Measurements from ENCODE around the gene SDF4.
"Not testable (repeated sequence)": the region's sequence is repeated elsewhere in the genome, so short reads cannot be mapped to it uniquely, and the experiment has no call there.

SDF4 gene

DNA sequence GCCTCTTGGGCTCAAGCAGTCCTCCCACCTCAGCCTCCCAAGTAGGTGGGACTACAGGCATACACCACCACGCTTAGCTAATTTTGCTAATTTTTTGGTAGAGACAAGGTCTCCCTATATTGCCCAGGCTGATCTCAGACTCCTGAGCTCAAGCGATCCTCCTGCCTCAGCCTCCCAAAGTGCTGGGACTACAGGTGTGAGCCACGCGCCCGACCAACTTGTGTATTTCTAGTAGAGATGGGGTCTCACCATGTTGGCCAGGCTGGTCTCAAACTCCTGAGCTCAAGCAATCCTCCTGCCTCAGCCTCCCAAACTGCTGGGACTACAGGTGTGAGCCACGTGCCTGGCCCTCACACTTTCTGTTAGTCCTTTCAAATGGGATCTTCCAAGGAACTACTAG lies 36.1 kb downstream of the SDF4 start:
- not testable (repeated sequence) for H3K9ac ChIP-seq (ENCODE audit: low read depth, low read length); H3K36me3 ChIP-seq (ENCODE audit: control insufficient read depth, insufficient read depth, low read length); H3K27me3 ChIP-seq (ENCODE audit: control insufficient read depth, insufficient read depth, low read length); H3K4me1 ChIP-seq (ENCODE audit: control insufficient read depth, insufficient read depth, low read length); H3K4me3 ChIP-seq (ENCODE audit: low read depth, low read length); H3K9me3 ChIP-seq (ENCODE audit: control insufficient read depth, insufficient read depth, low read length)

DNA sequence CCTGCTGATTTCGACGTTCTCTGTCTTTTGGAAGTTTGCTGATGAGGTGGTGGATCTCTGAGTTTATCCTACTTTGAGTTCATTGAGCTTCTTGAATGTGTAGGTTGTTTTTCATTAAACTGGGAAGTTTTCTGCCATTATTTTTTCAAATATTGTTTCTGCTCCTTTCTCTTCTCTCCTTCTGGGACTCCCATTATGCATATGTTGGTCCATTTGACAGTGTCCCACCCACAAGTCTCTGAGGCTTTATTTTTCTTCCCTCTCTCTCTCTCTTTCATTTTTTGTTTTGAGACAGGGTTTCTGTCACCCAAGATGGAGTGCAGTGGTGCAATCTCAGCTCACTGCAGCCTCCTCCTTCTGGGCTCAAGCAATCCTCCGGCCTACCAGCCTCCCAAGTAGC lies 37.1 kb downstream of the SDF4 start:
- H3K9me3 ChIP-seq (ENCODE audit: control insufficient read depth, insufficient read depth, low read length), result peaks cover 5% of the 10 kb centered on the region
- H3K4me3 ChIP-seq (ENCODE audit: low read depth, low read length), result no peak overlapping the region
- H3K27me3 ChIP-seq (ENCODE audit: control insufficient read depth, insufficient read depth, low read length), result no peaks in the 10 kb centered on the region
- no peaks in the 10 kb centered on the region for H3K4me1 ChIP-seq (ENCODE audit: control insufficient read depth, insufficient read depth, low read length)
- H3K36me3 ChIP-seq (ENCODE audit: control insufficient read depth, insufficient read depth, low read length), result no peaks in the 10 kb centered on the region
- H3K9ac ChIP-seq (ENCODE audit: low read depth, low read length), result no peak overlapping the region

DNA sequence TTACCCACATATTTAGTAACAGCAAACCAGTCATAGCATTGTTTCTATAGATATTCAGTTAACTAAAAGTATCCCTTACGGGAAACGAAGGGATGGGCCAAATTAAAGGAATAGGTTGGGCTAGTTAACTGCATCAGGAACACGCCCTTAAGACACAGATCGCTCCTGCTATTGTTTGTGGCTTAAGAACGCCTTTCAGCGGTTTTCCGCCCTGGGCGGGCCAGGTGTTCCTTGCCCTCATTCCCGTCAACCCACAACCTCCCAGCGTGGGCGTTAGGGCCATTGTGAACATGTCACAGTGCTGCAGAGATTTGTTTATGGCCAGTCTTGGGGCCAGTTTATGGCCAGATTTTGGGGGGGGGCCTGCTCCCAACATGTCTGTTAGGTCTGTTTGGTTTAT lies 40.1 kb downstream of the SDF4 start:
- no peak overlapping the region for H3K9ac ChIP-seq (ENCODE audit: low read depth, low read length)
- no peaks in the 10 kb centered on the region for H3K36me3 ChIP-seq (ENCODE audit: control insufficient read depth, insufficient read depth, low read length)
- no peak overlapping the region for H3K4me3 ChIP-seq (ENCODE audit: low read depth, low read length)
- H3K27me3 ChIP-seq (ENCODE audit: control insufficient read depth, insufficient read depth, low read length), result no peaks in the 10 kb centered on the region
- H3K4me1 ChIP-seq (ENCODE audit: control insufficient read depth, insufficient read depth, low read length), result no peaks in the 10 kb centered on the region
- H3K9me3 ChIP-seq (ENCODE audit: control insufficient read depth, insufficient read depth, low read length), result peaks cover 5% of the 10 kb centered on the region

DNA sequence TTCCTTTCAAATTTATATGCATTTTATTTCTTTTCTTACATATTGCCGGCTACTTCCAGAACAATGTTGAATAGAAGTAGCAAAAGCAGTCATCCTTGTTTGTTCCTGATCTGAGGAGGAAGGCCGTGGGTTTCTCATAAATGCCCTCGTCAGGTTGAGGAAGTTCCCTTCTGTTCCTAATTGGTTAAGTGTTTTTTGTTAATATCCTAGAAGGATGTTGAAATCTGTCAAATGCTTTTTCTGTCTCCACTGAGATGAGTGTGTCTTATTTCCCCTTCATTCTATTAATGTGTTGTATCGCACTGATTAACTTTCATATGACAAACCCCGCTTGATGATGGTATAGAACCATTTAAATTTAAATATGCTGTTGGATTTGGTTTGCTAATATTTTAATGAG lies 42.7 kb downstream of the SDF4 start:
- no peak overlapping the region for H3K9ac ChIP-seq (ENCODE audit: low read depth, low read length)
- H3K27me3 ChIP-seq (ENCODE audit: control insufficient read depth, insufficient read depth, low read length), result no peaks in the 10 kb centered on the region
- H3K36me3 ChIP-seq (ENCODE audit: control insufficient read depth, insufficient read depth, low read length), result no peaks in the 10 kb centered on the region
- H3K4me3 ChIP-seq (ENCODE audit: low read depth, low read length), result no peak overlapping the region
- peaks cover 5% of the 10 kb centered on the region for H3K9me3 ChIP-seq (ENCODE audit: control insufficient read depth, insufficient read depth, low read length)
- no peaks in the 10 kb centered on the region for H3K4me1 ChIP-seq (ENCODE audit: control insufficient read depth, insufficient read depth, low read length)

DNA sequence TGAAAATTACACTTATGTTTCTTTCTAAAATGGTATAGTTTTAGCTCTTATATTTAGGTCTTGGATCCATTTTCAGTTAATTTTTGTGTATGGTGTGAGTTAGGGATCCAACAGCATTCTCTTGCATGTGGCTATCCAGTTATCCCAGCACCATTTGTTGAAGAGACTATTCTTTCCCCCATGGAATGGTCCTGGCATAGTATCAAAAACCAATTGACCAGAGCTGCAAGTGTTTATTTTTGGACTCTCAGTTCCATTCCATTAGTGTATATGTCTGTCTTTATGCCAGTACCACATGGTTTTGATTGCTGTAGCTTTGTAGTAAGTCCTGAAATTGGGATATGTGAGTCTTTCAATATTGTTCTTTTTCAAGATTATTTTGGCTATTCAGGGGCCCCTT lies 43.9 kb downstream of the SDF4 start:
- H3K4me1 ChIP-seq (ENCODE audit: control insufficient read depth, insufficient read depth, low read length), result no peaks in the 10 kb centered on the region
- H3K4me3 ChIP-seq (ENCODE audit: low read depth, low read length), result no peak overlapping the region
- no peaks in the 10 kb centered on the region for H3K27me3 ChIP-seq (ENCODE audit: control insufficient read depth, insufficient read depth, low read length)

DNA sequence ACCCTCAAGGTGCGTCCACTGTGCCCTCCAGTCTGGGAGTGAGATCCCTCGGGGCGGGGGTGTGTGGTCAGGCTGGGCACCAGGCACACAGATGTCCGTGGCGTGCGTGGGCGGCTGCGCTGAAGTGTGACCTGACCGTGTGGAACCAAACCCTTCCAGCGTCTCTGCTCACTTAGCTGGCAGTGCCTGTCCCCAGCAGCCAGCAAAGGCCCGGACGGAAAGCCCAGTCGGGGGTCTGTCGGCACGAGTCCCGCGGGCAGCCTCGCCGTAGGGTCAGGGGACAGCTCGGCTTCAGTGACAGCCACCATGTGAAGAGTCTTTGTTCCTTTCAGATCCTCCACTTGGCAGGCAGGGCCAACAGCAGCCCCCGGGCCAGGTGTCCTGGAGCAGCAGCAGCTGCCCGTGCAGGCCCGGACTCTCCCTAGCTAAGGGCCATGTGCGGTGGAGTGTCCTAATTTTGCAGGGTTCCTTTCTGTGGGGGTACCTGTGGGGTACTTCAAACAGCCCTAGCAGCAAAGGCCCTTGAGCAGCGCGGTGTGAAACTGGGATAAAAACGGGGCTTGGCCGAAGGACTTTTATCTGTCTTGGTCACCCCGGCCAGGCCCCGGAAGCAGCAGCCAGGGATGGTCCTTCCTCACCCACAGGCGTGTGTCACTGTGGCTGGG lies 46.6 kb downstream of the SDF4 start:
- Histone ChIP-seq H3K4me3 (ENCODE audit: low read depth, low read length) (no peak overlapping the region), H3K36me3 (ENCODE audit: control insufficient read depth, insufficient read depth, low read length) (no peaks in the 10 kb centered on the region), H3K9me3 (ENCODE audit: control insufficient read depth, insufficient read depth, low read length) (no peaks in the 10 kb centered on the region), H3K9ac (ENCODE audit: low read depth, low read length) (no peak overlapping the region), H3K4me1 (ENCODE audit: control insufficient read depth, insufficient read depth, low read length) (no peaks in the 10 kb centered on the region), H3K27me3 (ENCODE audit: control insufficient read depth, insufficient read depth, low read length) (no peaks in the 10 kb centered on the region)

More for the DNA sequence above, 43.9 kb downstream of the SDF4 start:
- Histone ChIP-seq H3K9ac (ENCODE audit: low read depth, low read length) (no peak overlapping the region), H3K9me3 (ENCODE audit: control insufficient read depth, insufficient read depth, low read length) (peaks cover 5% of the 10 kb centered on the region), H3K36me3 (ENCODE audit: control insufficient read depth, insufficient read depth, low read length) (no peaks in the 10 kb centered on the region)

DNA sequence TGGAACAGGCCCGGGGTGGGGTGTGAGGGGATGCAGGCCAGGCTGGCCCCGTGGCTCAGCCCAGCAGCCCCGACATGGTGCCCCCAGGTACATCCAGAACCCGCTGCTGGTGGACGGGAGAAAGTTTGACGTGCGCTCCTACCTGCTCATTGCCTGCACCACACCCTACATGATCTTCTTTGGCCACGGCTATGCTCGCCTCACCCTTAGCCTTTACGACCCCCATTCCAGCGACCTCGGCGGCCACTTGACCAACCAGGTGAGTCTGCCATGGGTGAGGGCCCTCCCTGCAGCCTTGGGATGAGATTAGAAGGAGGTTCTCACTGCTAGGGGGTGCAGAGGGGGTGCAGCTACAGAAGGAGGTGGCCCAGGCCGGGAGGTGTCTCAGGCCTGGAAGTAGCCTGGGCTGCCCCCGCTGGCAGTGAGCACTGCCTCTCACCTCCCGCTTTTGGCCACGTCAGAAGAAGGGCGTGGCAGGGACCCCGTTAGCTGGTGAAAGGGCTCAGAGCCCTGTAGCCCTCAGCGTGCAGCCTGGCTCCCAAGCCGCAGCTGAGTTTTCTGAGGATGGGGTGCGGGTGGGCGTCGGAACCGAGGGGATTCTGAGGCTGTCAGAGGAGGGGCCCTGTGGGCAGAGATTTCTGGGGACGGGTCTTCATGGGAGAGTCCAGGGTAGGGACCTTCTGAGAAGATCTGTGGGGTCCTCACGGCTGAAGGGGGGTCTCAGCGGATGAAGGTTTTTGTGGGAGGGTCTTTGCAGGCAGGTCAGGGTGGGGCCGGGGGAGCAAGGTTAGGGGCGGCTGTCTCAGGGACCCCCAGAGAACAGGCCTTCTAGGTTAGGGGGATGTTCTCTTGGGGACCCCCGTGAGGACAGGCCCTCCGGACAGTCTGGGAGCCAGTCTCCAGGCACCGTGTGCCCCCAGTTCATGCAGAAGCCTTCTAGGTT lies 47.7 kb downstream of the SDF4 start:
- no peaks in the 10 kb centered on the region for H3K36me3 ChIP-seq (ENCODE audit: control insufficient read depth, insufficient read depth, low read length)
- H3K27me3 ChIP-seq (ENCODE audit: control insufficient read depth, insufficient read depth, low read length), result no peaks in the 10 kb centered on the region
- H3K9ac ChIP-seq (ENCODE audit: low read depth, low read length), result no peak overlapping the region
- no peak overlapping the region for H3K4me3 ChIP-seq (ENCODE audit: low read depth, low read length)
- H3K9me3 ChIP-seq (ENCODE audit: control insufficient read depth, insufficient read depth, low read length), result no peaks in the 10 kb centered on the region
- no peaks in the 10 kb centered on the region for H3K4me1 ChIP-seq (ENCODE audit: control insufficient read depth, insufficient read depth, low read length)

DNA sequence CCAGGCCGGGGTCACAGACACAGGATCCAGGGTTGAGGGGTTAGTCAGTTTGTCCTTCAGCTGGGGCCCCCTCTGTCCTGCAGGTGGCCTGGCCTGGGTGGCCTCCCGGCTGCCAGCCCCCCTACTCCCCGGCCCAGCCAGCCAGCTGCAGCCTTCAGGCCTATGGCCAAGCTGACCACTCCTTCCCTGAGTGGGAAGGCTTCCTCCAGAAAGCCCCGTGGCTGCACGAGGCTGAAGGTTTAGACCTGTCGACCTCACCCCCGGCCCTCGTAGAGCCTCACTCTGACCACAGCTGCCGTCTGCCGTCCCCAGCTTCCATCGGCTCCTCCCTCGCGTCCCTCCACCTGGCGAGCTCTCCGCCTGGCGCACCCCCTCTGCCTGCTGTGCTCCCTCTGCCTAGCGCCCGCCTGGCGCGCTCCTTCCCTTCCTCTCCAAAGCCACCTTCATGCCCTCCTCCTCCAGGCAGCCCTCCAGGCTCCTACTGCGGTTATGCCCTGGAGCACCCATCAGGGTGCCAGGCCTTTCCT lies 48.5 kb downstream of the SDF4 start:
- Histone ChIP-seq H3K9ac (ENCODE audit: low read depth, low read length) (no peak overlapping the region), H3K4me1 (ENCODE audit: control insufficient read depth, insufficient read depth, low read length) (no peaks in the 10 kb centered on the region), H3K4me3 (ENCODE audit: low read depth, low read length) (no peak overlapping the region), H3K36me3 (ENCODE audit: control insufficient read depth, insufficient read depth, low read length) (no peaks in the 10 kb centered on the region), H3K9me3 (ENCODE audit: control insufficient read depth, insufficient read depth, low read length) (no peaks in the 10 kb centered on the region), H3K27me3 (ENCODE audit: control insufficient read depth, insufficient read depth, low read length) (no peaks in the 10 kb centered on the region)

DNA sequence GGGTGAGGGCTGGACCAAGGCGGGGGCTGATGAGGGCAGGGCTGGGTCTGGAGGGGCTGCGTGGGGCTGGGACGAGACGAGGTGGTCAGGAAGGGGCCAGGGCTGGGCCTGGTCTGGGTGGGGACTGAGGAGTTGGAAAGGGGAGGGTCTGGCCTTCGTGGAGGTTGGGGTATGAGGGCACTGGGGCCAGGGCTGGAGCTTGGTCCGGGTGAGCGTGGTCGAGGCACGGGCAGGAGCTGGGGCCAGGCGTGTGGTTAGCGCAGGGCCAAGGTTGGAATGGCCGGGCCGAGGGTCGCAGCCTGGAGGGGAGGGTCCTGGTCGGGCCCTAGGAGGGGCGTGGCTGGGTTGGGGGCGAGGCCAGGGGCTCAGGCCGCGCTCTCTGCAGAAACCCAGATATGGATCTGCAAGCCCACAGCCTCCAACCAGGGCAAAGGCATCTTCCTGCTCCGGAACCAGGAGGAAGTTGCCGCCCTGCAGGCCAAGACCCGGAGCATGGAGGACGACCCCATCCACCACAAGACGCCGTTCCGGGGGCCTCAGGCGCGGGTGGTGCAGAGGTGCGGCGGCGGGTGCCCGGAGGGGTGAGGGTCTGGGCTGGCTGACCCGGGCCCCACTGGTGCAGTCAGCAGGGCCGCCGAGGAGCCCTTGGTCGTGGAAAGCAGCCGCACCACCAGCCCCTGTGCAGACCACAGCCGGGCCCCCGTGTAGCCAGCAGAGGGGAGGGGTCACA lies 49.1 kb downstream of the SDF4 start:
- Histone ChIP-seq H3K4me3 (ENCODE audit: low read depth, low read length) (no peak overlapping the region), H3K9ac (ENCODE audit: low read depth, low read length) (no peak overlapping the region), H3K4me1 (ENCODE audit: control insufficient read depth, insufficient read depth, low read length) (no peaks in the 10 kb centered on the region), H3K27me3 (ENCODE audit: control insufficient read depth, insufficient read depth, low read length) (no peaks in the 10 kb centered on the region), H3K36me3 (ENCODE audit: control insufficient read depth, insufficient read depth, low read length) (no peaks in the 10 kb centered on the region), H3K9me3 (ENCODE audit: control insufficient read depth, insufficient read depth, low read length) (no peaks in the 10 kb centered on the region)

DNA sequence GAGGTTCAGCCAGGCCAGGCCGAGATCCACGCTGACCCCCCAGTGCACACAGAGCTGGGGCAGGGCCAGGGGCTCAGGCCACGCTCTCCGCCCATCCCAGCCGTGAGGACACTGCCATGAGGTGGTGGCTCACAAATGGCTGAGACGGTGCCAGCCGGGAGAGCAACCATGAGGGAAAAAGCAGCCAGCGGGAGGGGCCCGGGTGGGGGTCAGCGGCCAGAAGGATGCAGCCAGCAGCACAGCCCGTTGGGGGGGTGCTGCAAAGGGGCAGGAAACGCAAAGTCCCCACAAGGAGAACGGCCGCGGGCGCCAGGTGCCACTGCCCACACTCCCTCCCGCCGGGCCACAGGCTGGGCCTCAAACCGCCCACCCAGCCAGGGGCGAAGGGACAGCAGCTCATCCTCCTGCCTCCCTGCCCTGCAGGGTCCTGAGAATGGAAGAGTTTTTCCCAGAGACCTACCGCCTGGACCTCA lies 49.8 kb downstream of the SDF4 start:
- no peaks in the 10 kb centered on the region for H3K36me3 ChIP-seq (ENCODE audit: control insufficient read depth, insufficient read depth, low read length)
- H3K9ac ChIP-seq (ENCODE audit: low read depth, low read length), result no peak overlapping the region
- H3K9me3 ChIP-seq (ENCODE audit: control insufficient read depth, insufficient read depth, low read length), result no peaks in the 10 kb centered on the region
- no peaks in the 10 kb centered on the region for H3K4me1 ChIP-seq (ENCODE audit: control insufficient read depth, insufficient read depth, low read length)
- H3K4me3 ChIP-seq (ENCODE audit: low read depth, low read length), result no peak overlapping the region
- no peaks in the 10 kb centered on the region for H3K27me3 ChIP-seq (ENCODE audit: control insufficient read depth, insufficient read depth, low read length)

DNA sequence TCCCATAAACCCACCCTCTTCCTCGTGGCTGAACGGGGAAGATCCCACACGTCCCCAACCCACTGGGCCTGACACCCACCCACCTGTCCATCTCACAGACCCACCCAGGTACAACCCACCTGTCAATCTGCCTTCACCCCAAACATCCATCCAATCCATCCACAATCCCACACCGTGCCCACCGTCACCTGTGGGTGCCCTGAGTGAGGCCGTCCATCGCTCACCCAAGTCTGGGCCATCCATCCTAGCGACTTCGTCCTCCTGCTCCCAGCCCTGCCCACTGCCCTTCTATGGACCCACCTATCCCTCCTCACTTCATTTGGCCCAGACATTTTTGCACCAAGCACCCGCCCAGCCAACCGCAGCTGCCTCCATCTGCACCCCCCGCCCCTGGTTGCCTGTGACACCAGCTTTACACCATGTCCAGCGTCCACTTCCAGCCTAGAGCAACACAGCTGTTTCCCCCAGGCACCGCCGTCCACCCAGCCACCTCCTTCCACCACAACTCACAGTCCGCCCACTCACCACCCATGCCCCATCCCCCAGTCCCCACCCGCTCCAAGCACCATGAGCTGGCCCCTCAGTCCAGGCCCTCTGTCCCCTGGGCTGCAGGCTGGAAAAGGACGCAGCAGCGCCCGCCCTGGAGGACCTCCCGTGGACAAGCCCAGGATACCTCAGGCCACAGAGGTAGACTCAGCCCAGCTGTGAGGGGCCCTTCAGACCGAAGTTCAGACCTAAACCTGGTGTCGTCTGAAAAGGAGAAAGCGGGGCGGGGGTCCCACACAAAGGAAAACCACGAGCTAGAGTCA lies 50.5 kb downstream of the SDF4 start:
- Histone ChIP-seq H3K9ac (ENCODE audit: low read depth, low read length) (no peak overlapping the region), H3K27me3 (ENCODE audit: control insufficient read depth, insufficient read depth, low read length) (no peaks in the 10 kb centered on the region), H3K4me3 (ENCODE audit: low read depth, low read length) (no peak overlapping the region), H3K36me3 (ENCODE audit: control insufficient read depth, insufficient read depth, low read length) (no peaks in the 10 kb centered on the region), H3K9me3 (ENCODE audit: control insufficient read depth, insufficient read depth, low read length) (no peaks in the 10 kb centered on the region), H3K4me1 (ENCODE audit: control insufficient read depth, insufficient read depth, low read length) (peaks cover 3% of the 10 kb centered on the region)
